Fibroblast of lung (primary cell): ENCODE measurements around the gene LIAS. TPM values are rescaled to one million over a fixed set of nuclear protein-coding genes. Genes with fewer than 3 reads are reported as not detected.

Experiments
- DNase-seq, 2 donors: peaks; one replicate each; pipeline versions ENCODE4 v3.0.0 to v3.0.0-alpha.2; 2010; ENCODE audit warnings: low read depth in 2 of 2
- H2AFZ ChIP-seq: 2 replicates; pipeline ENCODE4 v1.5.1; 2012; ENCODE audit warnings: low read length, control low read depth, inconsistent platforms
- H3K27ac ChIP-seq: 2 replicates; pipeline ENCODE4 v1.5.1; 2011; ENCODE audit warnings: low read length, control low read depth; ENCODE audit not compliant: insufficient read depth
- H3K27me3 ChIP-seq: 2 replicates; pipeline ENCODE4 v1.5.1; 2011; ENCODE audit warnings: mild to moderate bottlenecking, low read length; ENCODE audit not compliant: control insufficient read depth, insufficient read depth
- H3K36me3 ChIP-seq: 2 replicates; pipeline ENCODE4 v1.5.1; 2011; ENCODE audit warnings: low read length; ENCODE audit not compliant: control insufficient read depth, insufficient read depth
- H3K4me1 ChIP-seq: 2 replicates; pipeline ENCODE4 v1.5.1; 2011; ENCODE audit warnings: low read length; ENCODE audit not compliant: control insufficient read depth, insufficient read depth; ENCODE audit errors: extremely low read depth
- H3K4me2 ChIP-seq: 2 replicates; pipeline ENCODE4 v1.5.1; 2011; ENCODE audit warnings: low read length, control low read depth; ENCODE audit not compliant: insufficient read depth; ENCODE audit errors: extremely low read depth
- H3K4me3 ChIP-seq, 4 experiments: fragments of 200-600 bp in 1 of 4; sonication (generic) in 1 of 4; replicated peaks in 1 of 4; 2 replicates each; pipeline ENCODE4 v1.5.1; 2011 to 2016; ENCODE audit warnings: low read length in 4 of 4, low read depth in 3 of 4, mild to moderate bottlenecking in 3 of 4, control low read depth in 2 of 4, inconsistent platforms in 1 of 4, mixed read lengths in 1 of 4; ENCODE audit not compliant: insufficient read depth in 1 of 4; ENCODE audit errors: control extremely low read depth in 1 of 4
- H3K79me2 ChIP-seq: 2 replicates; pipeline ENCODE4 v1.5.1; 2012; ENCODE audit warnings: mild to moderate bottlenecking, low read length, inconsistent platforms; ENCODE audit not compliant: control insufficient read depth, insufficient read depth
- H3K9ac ChIP-seq: 2 replicates; pipeline ENCODE4 v1.5.1; 2011; ENCODE audit warnings: mild to moderate bottlenecking, low read length, control low read depth; ENCODE audit not compliant: insufficient read depth
- H3K9me3 ChIP-seq: 2 replicates; pipeline ENCODE4 v1.5.1; 2012; ENCODE audit warnings: low read depth, low read length; ENCODE audit not compliant: control insufficient read depth, insufficient read depth
- H4K20me1 ChIP-seq: 2 replicates; pipeline ENCODE4 v1.5.1; 2011; ENCODE audit warnings: low read length; ENCODE audit not compliant: control insufficient read depth, insufficient read depth; ENCODE audit errors: extremely low read depth
- CTCF ChIP-seq, 2 donors: IDR thresholded peaks in 1 of 2; conservative IDR thresholded peaks in 1 of 2; 1 replicate in 1 of 2; 2 replicates in 1 of 2; pipeline ENCODE4 v1.5.1; 2011 to 2012; ENCODE audit warnings: low read length in 2 of 2, control low read depth in 1 of 2, inconsistent platforms in 1 of 2, low read depth in 1 of 2, mild to moderate bottlenecking in 1 of 2
- EZH2 ChIP-seq: IDR thresholded peaks from 2 replicates; pipeline ENCODE4 v1.5.1; 2012; ENCODE audit warnings: low read length, control low read depth, mild to moderate bottlenecking; ENCODE audit errors: missing control alignments
- polyA plus RNA-seq, 2 donors: library from polyadenylated mRNA; depleted of rRNA in 1 of 2; stranded (reverse) in 1 of 2; unstranded in 1 of 2; fragments of >200 nt; gene quantifications; 2 replicates each; pipeline ENCODE4 v1.2.1, GENCODE V29; 2011 to 2012; ENCODE audit warnings: missing spikeins in 1 of 2
- total RNA-seq: library from RNA; depleted of rRNA; stranded (reverse); fragments of >200 nt; gene quantifications from 2 replicates; pipeline ENCODE4 v1.2.1, GENCODE V29; 2014

The LIAS gene
- total and polyA plus RNA-seq, 2 donors (not counting 1 experiment from before 2014, with no cell fraction given) = 7.1 to 8.6 TPM

- Histone ChIP-seq H3K9ac (no peak overlapping the region), H3K36me3 (peaks cover 2% of the 10 kb centered on the region), H3K79me2 (peaks cover 77% of the 10 kb centered on the region), H3K27me3 (no peaks in the 10 kb centered on the region), H3K4me3 (peak overlapping the region in 2 of 4 experiments; percentile 4 to 28), H3K9me3 (no peaks in the 10 kb centered on the region), H2AFZ (no peak overlapping the region), H3K27ac (no peak overlapping the region), H3K4me2 (peak overlapping the region; percentile 39), H4K20me1 (no peaks in the 10 kb centered on the region), H3K4me1 (peaks cover 9% of the 10 kb centered on the region)
- TF ChIP-seq EZH2 (no peak), CTCF (conservative IDR thresholded peaks at IDR 0.05 in 1 of 2, IDR thresholded peaks at IDR 0.05 in 1 of 2; ENCODE audit: low read depth in 1 of 2, low read length in 2 of 2) (no peak)
- peak in 1 of 2 donors; percentile 27 for DNase-seq
These were observed 65.5 kb downstream of the LIAS start for GRCh38 chr4:39524161-39524957.

GRCh38 chr4:39525822-39526690, 67.2 kb downstream of the LIAS start:
- H3K4me2 ChIP-seq = peak overlapping the region; percentile 61
- peaks cover 9% of the 10 kb centered on the region for H3K4me1 ChIP-seq
- no peak overlapping the region for H2AFZ ChIP-seq
- H3K9ac ChIP-seq = peak overlapping the region; percentile 96
- H3K27me3 ChIP-seq = no peaks in the 10 kb centered on the region
- TF ChIP-seq CTCF (conservative IDR thresholded peaks at IDR 0.05 in 1 of 2, IDR thresholded peaks at IDR 0.05 in 1 of 2; ENCODE audit: low read depth in 1 of 2, low read length in 2 of 2) (no peak), EZH2 (no peak)
- H3K9me3 ChIP-seq = no peaks in the 10 kb centered on the region
- peaks cover 62% of the 10 kb centered on the region for H3K79me2 ChIP-seq
- DNase-seq = peak in 1 of 2 donors; percentile 20
- no peaks in the 10 kb centered on the region for H4K20me1 ChIP-seq
- H3K4me3 ChIP-seq = peak overlapping the region; percentile 92 to 98 (median 96)
- no peaks in the 10 kb centered on the region for H3K36me3 ChIP-seq
- H3K27ac ChIP-seq = peak overlapping the region; percentile 99

GRCh38 chr4:39526765-39527295, 68.0 kb downstream of the LIAS start:
- H3K4me2 ChIP-seq = peak overlapping the region; percentile 61
- H4K20me1 ChIP-seq = no peaks in the 10 kb centered on the region
- no peaks in the 10 kb centered on the region for H3K36me3 ChIP-seq
- DNase-seq = peak in 1 of 2 donors; percentile 24
- no peak overlapping the region for H2AFZ ChIP-seq
- no peaks in the 10 kb centered on the region for H3K9me3 ChIP-seq
- H3K27ac ChIP-seq = peak overlapping the region; percentile 99
- peak overlapping the region; percentile 96 for H3K9ac ChIP-seq
- peaks cover 55% of the 10 kb centered on the region for H3K79me2 ChIP-seq
- no peak for TF ChIP-seq EZH2
- no peak for TF ChIP-seq CTCF (conservative IDR thresholded peaks at IDR 0.05 in 1 of 2, IDR thresholded peaks at IDR 0.05 in 1 of 2; ENCODE audit: low read depth in 1 of 2, low read length in 2 of 2)
- peaks cover 9% of the 10 kb centered on the region for H3K4me1 ChIP-seq
- no peaks in the 10 kb centered on the region for H3K27me3 ChIP-seq
- H3K4me3 ChIP-seq = peak overlapping the region; percentile 92 to 98 (median 96)
